A673 (cell line): Measurements from ENCODE around the gene SPIC. TPM values are rescaled to one million over a fixed set of nuclear protein-coding genes. Genes with fewer than 3 reads are reported as not detected.

Source experiments
- BruUV-seq: library from RNA; stranded (reverse); fragments of 400-500 nt; replicated peaks from 2 replicates; lab custom pipeline; 2021; lab: Mats Ljungman, UMichigan
- CTCF ChIA-PET: fragments of 300-600 bp; sonication (Branson Sonifier 250); formaldehyde crosslinking; loops from one replicate; lab custom pipeline; 2022; ENCODE audit warnings: antibody characterized with exemption; lab: Charles Lee
- POLR2A ChIA-PET: fragments of 300-600 bp; sonication (Branson Sonifier 250); formaldehyde crosslinking; loops from one replicate; lab custom pipeline; 2022; ENCODE audit warnings: antibody characterized with exemption; ENCODE audit not compliant: low non-redundant PET; lab: Charles Lee
- DNase-seq: peaks from one replicate; pipeline ENCODE4 v3.0.0-alpha.2; 2015; ENCODE audit warnings: low spot score
- H3K27ac ChIP-seq: fragments of 200-600 bp; sonication (generic); 2 replicates; pipeline ENCODE4 v1.5.1; 2016; ENCODE audit warnings: mixed run types, low read depth, mild to moderate bottlenecking, mixed read lengths, antibody characterized with exemption, low read length; ENCODE audit not compliant: poor library complexity, severe bottlenecking
- H3K27me3 ChIP-seq: fragments of 200-600 bp; sonication (generic); replicated peaks from 2 replicates; pipeline ENCODE4 v1.6.1; 2017; ENCODE audit warnings: mixed run types, low read depth, mild to moderate bottlenecking, mixed read lengths, antibody characterized with exemption, low read length; ENCODE audit not compliant: insufficient read depth, poor library complexity
- H3K36me3 ChIP-seq: fragments of 200-600 bp; sonication (generic); 2 replicates; pipeline ENCODE4 v1.6.1; 2016; ENCODE audit warnings: mixed run types, mild to moderate bottlenecking, mixed read lengths, antibody characterized with exemption, low read length; ENCODE audit not compliant: insufficient read depth, poor library complexity, severe bottlenecking
- H3K4me1 ChIP-seq: fragments of 200-600 bp; sonication (generic); 2 replicates; pipeline ENCODE4 v1.6.1; 2017; ENCODE audit warnings: mixed run types, mild to moderate bottlenecking, mixed read lengths, antibody characterized with exemption, low read length; ENCODE audit not compliant: insufficient read depth, poor library complexity, severe bottlenecking
- H3K4me3 ChIP-seq: fragments of 200-600 bp; sonication (generic); 2 replicates; pipeline ENCODE4 v1.5.1; 2016; ENCODE audit warnings: low read depth, mixed run types, mild to moderate bottlenecking, mixed read lengths, low read length; ENCODE audit not compliant: poor library complexity, severe bottlenecking
- H3K9me3 ChIP-seq: fragments of 200-600 bp; sonication (generic); 2 replicates; pipeline ENCODE4 v1.6.1; 2016; ENCODE audit warnings: mixed run types, low read depth, mild to moderate bottlenecking, mixed read lengths, antibody characterized with exemption, low read length; ENCODE audit not compliant: poor library complexity, severe bottlenecking
- EZH2 ChIP-seq: fragments of 200-600 bp; sonication (generic); IDR thresholded peaks from 2 replicates; pipeline ENCODE4 v1.6.1; 2017; ENCODE audit warnings: borderline replicate concordance, low read depth, mild to moderate bottlenecking, mixed read lengths, antibody characterized with exemption, low read length; ENCODE audit not compliant: poor library complexity, severe bottlenecking
- intact Hi-C: fragments of 100-400 bp; cut with micrococcal nuclease; formaldehyde crosslinking; loops from one replicate; pipeline ENCODE4 v1.10.0; 2022; ENCODE audit not compliant: unreplicated experiment
- total RNA-seq: library from RNA; stranded (reverse); gene quantifications from 2 replicates; pipeline ENCODE4 v1.2.3, GENCODE V29; 2021
- TF ChIP-seq, protein P1 (sequence below): fragments of 300-800, 200-600 bp; sonication (generic); conservative IDR thresholded peaks from 2 replicates; pipeline ENCODE4 v1.5.1; 2017; ENCODE audit warnings: low read depth, mild to moderate bottlenecking, antibody characterized with exemption, low read length, moderate library complexity, mixed read lengths

Gene SPIC
- total RNA-seq, 1 experiment from 2014 or later: not detected

DNA sequence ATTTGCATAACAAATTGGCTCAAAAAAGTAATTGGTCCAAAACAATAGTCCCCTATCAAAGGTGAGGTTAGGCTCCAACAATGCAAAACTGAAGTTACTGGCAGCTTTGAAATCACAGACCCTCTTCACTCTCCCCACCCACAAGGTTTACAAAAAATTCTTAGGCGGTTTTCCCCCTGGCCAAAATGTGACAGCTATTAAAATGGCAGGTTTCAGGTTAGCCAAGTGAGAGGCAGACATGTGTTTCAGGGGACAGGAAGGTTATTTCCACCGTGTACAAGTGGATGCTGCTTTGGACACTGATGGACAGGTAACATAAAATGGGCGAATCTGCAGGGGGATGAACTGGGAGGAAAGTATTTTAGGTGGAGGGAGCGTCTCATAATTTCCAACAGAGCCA lies 888 bp upstream of the SPIC start:
- intact Hi-C loops: no loop called here
- Histone ChIP-seq H3K27ac (no peak overlapping the region), H3K27me3 (no peaks in the 10 kb centered on the region), H3K36me3 (no peaks in the 10 kb centered on the region), H3K4me1 (no peaks in the 10 kb centered on the region), H3K4me3 (no peak overlapping the region), H3K9me3 (no peaks in the 10 kb centered on the region)
- BruUV-seq: no TSS peak
- no peak for TF ChIP-seq EZH2
- TF ChIP-seq, protein P1, sequence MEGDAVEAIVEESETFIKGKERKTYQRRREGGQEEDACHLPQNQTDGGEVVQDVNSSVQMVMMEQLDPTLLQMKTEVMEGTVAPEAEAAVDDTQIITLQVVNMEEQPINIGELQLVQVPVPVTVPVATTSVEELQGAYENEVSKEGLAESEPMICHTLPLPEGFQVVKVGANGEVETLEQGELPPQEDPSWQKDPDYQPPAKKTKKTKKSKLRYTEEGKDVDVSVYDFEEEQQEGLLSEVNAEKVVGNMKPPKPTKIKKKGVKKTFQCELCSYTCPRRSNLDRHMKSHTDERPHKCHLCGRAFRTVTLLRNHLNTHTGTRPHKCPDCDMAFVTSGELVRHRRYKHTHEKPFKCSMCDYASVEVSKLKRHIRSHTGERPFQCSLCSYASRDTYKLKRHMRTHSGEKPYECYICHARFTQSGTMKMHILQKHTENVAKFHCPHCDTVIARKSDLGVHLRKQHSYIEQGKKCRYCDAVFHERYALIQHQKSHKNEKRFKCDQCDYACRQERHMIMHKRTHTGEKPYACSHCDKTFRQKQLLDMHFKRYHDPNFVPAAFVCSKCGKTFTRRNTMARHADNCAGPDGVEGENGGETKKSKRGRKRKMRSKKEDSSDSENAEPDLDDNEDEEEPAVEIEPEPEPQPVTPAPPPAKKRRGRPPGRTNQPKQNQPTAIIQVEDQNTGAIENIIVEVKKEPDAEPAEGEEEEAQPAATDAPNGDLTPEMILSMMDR: no peak
- ChIA-PET POLR2A (no interaction called here), CTCF (no interaction called here)
- DNase-seq: no peak

DNA sequence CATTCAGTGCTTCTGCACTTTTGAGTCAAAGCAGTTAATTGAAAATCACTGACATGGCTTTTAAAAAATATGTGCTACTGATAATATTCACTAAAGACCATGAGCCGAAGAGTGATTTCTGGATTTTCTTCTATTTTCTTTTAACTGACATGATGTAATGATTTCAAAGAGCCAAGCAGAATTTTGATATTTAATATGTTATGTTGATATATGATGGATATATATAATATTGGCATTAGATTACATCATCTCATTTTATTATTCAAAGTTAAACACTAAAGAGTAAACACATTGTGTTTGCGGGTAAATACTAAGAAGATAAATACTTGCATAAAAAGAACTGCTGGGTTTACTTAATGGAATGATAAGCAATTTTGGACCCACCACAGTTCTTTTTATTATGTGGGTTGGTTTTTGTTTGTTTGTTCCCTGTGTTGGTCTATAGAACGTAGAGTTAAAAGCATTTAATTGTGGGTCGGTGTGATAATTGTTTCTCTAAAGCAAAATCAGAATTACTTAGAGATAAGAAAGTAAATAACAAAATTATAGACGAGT lies 692 bp downstream of the SPIC start:
- POLR2A ChIA-PET: no interaction called here
- H3K27me3 ChIP-seq: no peaks in the 10 kb centered on the region
- CTCF ChIA-PET: no interaction called here

DNA sequence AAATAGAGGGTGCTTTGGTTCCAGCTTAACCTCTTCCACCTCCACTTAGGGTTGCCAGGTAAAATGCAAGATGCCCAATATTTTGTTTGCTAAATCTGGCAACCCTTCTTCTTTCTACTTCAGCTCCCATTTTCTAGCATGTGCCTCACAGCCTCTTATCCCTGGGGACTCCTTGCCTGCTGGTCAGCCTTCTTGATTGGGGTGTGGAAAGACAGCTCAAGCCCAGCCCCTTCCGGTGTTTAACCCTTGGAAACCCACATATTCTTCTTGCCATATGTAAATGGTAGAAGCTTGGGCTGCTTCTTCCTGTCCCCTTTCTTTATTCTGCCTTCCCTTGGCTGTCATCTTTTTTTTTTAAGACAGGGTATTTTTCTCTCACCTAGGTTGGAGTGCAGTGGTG lies 5.7 kb downstream of the SPIC start:
- no TSS peak for BruUV-seq
- Histone ChIP-seq H3K27me3 (no peaks in the 10 kb centered on the region), H3K9me3 (no peaks in the 10 kb centered on the region), H3K4me3 (no peak overlapping the region), H3K4me1 (no peaks in the 10 kb centered on the region), H3K36me3 (no peaks in the 10 kb centered on the region), H3K27ac (no peak overlapping the region)
- TF ChIP-seq EZH2: no peak
- TF ChIP-seq, protein P1: no peak
- intact Hi-C loops: no loop called here
- peak; percentile 24 for DNase-seq
- ChIA-PET POLR2A (no interaction called here), CTCF (interaction anchor here (0.6 kb wide), 1 partner anchor 279 kb away, joined by 3 read pairs; no protein-coding TSS in a partner anchor)

More for the DNA sequence above, 692 bp downstream of the SPIC start:
- H3K9me3 ChIP-seq: no peaks in the 10 kb centered on the region
- no TSS peak for BruUV-seq
- H3K27ac ChIP-seq: no peak overlapping the region
- TF ChIP-seq EZH2: no peak
- TF ChIP-seq, protein P1: no peak
- no peak overlapping the region for H3K4me3 ChIP-seq
- intact Hi-C loops: no loop called here
- no peaks in the 10 kb centered on the region for H3K4me1 ChIP-seq
- H3K36me3 ChIP-seq: no peaks in the 10 kb centered on the region
- DNase-seq: no peak
